ENCODE results near the gene SLCO2A1.

Gene SLCO2A1

DNA sequence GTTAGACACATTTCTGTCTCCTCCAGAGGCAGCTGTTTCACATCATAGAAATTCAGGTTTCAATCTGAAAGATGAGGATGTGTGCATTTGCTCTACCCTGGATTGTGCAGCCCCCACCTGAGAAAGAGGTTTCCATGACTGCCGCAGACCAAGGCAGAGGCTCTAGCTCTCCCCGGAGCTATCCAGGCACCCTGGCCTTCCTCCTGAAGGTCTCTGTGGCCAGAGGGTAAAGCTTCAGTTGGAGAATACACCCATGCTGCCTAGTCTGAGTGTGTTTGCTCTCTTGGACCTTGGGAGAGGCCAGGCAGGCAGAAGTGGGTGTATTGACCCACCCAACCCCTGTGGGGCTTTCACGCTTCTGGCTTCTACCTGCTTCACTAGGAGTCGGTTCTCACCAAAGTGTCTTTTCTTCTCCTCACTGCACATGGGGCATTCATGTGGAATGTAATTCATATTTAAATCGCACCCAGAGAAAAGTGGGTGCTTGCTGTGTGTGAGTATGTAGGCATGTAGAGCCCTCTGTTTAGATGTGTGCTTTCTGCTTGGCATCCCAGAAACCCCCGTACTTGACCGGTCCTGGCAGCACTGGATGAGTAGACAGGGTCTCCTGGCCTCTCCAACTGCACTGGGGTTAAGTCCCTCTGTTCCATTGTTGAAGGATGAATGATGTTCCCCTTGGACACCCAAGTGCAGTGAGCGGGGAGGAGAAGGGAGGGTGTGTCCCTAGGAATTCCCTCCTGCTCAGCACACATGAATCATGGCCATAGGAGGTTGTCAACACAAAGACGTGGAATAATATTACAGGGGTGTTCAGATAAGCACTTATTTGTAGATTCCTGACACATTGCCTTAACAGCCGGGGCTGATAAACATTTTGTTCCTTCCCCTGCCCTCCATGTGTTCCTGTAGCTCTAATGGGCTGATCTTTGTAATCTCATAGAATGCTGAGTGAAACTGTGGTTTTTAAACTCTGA is 113.8 kb downstream of the SLCO2A1 start:
- no peak for DNase-seq
- Histone ChIP-seq H3K4me2 (ENCODE audit: low read depth, low read length) (no peak overlapping the region), H3K4me3 (ENCODE audit: low read length) (no peak overlapping the region)

GRCh38 chr3:133914839-133915600 is 114.7 kb downstream of the SLCO2A1 start:
- no peak overlapping the region for H3K4me2 ChIP-seq (ENCODE audit: low read depth, low read length)
- no peak overlapping the region for H2AFZ ChIP-seq (ENCODE audit: low read length)
- H3K27me3 ChIP-seq (replicated peaks; ENCODE audit: insufficient read depth, low read length): no peaks in the 10 kb centered on the region
- no peaks in the 10 kb centered on the region for H3K4me1 ChIP-seq (ENCODE audit: low read length)
- H4K20me1 ChIP-seq (ENCODE audit: insufficient read depth, low read length): no peaks in the 10 kb centered on the region
- TF ChIP-seq, protein P1, sequence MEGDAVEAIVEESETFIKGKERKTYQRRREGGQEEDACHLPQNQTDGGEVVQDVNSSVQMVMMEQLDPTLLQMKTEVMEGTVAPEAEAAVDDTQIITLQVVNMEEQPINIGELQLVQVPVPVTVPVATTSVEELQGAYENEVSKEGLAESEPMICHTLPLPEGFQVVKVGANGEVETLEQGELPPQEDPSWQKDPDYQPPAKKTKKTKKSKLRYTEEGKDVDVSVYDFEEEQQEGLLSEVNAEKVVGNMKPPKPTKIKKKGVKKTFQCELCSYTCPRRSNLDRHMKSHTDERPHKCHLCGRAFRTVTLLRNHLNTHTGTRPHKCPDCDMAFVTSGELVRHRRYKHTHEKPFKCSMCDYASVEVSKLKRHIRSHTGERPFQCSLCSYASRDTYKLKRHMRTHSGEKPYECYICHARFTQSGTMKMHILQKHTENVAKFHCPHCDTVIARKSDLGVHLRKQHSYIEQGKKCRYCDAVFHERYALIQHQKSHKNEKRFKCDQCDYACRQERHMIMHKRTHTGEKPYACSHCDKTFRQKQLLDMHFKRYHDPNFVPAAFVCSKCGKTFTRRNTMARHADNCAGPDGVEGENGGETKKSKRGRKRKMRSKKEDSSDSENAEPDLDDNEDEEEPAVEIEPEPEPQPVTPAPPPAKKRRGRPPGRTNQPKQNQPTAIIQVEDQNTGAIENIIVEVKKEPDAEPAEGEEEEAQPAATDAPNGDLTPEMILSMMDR (IDR thresholded peaks at IDR 0.05; ENCODE audit: low read length): no peak
- TF ChIP-seq EZH2phosphoT487 (IDR thresholded peaks at IDR 0.05; ENCODE audit: low read length) (no peak), EZH2 (optimal IDR thresholded peaks at IDR 0.05; ENCODE audit: low read depth, low read length) (no peak)
- no peak overlapping the region for H3K9ac ChIP-seq (ENCODE audit: low read length)
- no peaks in the 10 kb centered on the region for H3K9me2 ChIP-seq (replicated peaks; ENCODE audit: insufficient read depth, low read length)
- H3K27ac ChIP-seq (ENCODE audit: low read length): no peak overlapping the region
- H3K4me3 ChIP-seq (ENCODE audit: low read length): no peak overlapping the region
- H3K36me3 ChIP-seq (replicated peaks; ENCODE audit: insufficient read depth, low read length): no peaks in the 10 kb centered on the region
- DNase-seq: no peak
- no peaks in the 10 kb centered on the region for H3K9me3 ChIP-seq (replicated peaks; ENCODE audit: insufficient read depth, low read length)
- no peaks in the 10 kb centered on the region for H3K79me2 ChIP-seq (ENCODE audit: low read length)
- no peaks in the 10 kb centered on the region for H3F3A ChIP-seq (ENCODE audit: insufficient read depth, low read length)

More for the DNA sequence above, 113.8 kb downstream of the SLCO2A1 start:
- H3K27me3 ChIP-seq (replicated peaks; ENCODE audit: insufficient read depth, low read length): no peaks in the 10 kb centered on the region
- TF ChIP-seq EZH2 (optimal IDR thresholded peaks at IDR 0.05; ENCODE audit: low read depth, low read length) (no peak), EZH2phosphoT487 (IDR thresholded peaks at IDR 0.05; ENCODE audit: low read length) (no peak)
- TF ChIP-seq, protein P1 (IDR thresholded peaks at IDR 0.05; ENCODE audit: low read length): no peak
- H3K79me2 ChIP-seq (ENCODE audit: low read length): no peaks in the 10 kb centered on the region
- H2AFZ ChIP-seq (ENCODE audit: low read length): no peak overlapping the region
- no peaks in the 10 kb centered on the region for H3K36me3 ChIP-seq (replicated peaks; ENCODE audit: insufficient read depth, low read length)
- no peak overlapping the region for H3K27ac ChIP-seq (ENCODE audit: low read length)
- H3K9me2 ChIP-seq (replicated peaks; ENCODE audit: insufficient read depth, low read length): no peaks in the 10 kb centered on the region
- no peaks in the 10 kb centered on the region for H3K9me3 ChIP-seq (replicated peaks; ENCODE audit: insufficient read depth, low read length)
- H3F3A ChIP-seq (ENCODE audit: insufficient read depth, low read length): no peaks in the 10 kb centered on the region
- no peaks in the 10 kb centered on the region for H3K4me1 ChIP-seq (ENCODE audit: low read length)
- H4K20me1 ChIP-seq (ENCODE audit: insufficient read depth, low read length): no peaks in the 10 kb centered on the region
- no peak overlapping the region for H3K9ac ChIP-seq (ENCODE audit: low read length)

DNA sequence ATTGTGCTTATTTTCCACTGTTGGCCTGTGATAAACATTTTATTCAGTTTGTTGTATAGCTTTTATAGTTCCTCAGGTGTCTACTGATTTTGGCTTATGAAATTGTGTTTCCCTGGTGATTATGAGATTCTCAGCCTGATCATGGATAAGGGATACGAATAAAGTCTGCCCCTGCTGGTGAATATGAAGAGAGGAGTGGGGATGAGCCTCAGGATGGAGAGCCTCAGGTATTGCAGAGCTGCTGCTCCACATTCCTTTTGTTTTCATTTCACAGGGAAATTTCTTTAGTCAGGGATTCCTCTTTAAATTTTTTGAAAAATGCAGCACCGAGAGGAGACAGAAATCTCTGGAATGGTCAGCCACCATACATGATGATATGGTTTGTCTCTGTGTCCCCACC is 119.3 kb downstream of the SLCO2A1 start:
- no peak for DNase-seq
- Histone ChIP-seq H3K9ac (ENCODE audit: low read length) (no peak overlapping the region), H2AFZ (ENCODE audit: low read length) (no peak overlapping the region), H3K4me2 (ENCODE audit: low read depth, low read length) (no peak overlapping the region), H3K9me3 (replicated peaks; ENCODE audit: insufficient read depth, low read length) (no peaks in the 10 kb centered on the region), H3K4me3 (ENCODE audit: low read length) (no peak overlapping the region), H3K27ac (ENCODE audit: low read length) (no peak overlapping the region), H3K9me2 (replicated peaks; ENCODE audit: insufficient read depth, low read length) (no peaks in the 10 kb centered on the region), H3K36me3 (replicated peaks; ENCODE audit: insufficient read depth, low read length) (no peaks in the 10 kb centered on the region), H4K20me1 (ENCODE audit: insufficient read depth, low read length) (no peaks in the 10 kb centered on the region), H3F3A (ENCODE audit: insufficient read depth, low read length) (no peaks in the 10 kb centered on the region), H3K27me3 (replicated peaks; ENCODE audit: insufficient read depth, low read length) (no peaks in the 10 kb centered on the region), H3K4me1 (ENCODE audit: low read length) (no peaks in the 10 kb centered on the region), H3K79me2 (ENCODE audit: low read length) (no peaks in the 10 kb centered on the region)
- TF ChIP-seq, protein P1 (IDR thresholded peaks at IDR 0.05; ENCODE audit: low read length): peak; percentile 11; the same call in 1 of the 2 replicates
- TF ChIP-seq EZH2phosphoT487 (IDR thresholded peaks at IDR 0.05; ENCODE audit: low read length) (no peak), EZH2 (optimal IDR thresholded peaks at IDR 0.05; ENCODE audit: low read depth, low read length) (no peak)

Data from MM.1S (cell line).